Effector memory CD4-positive, alpha-beta T cell (primary cell): ENCODE results near the gene GSKIP.
A peak's percentile ranks its signal among the peaks of the same experiment; 100 is the strongest.

ENCODE experiments used
- DNase-seq, 3 donors: peaks; one replicate each; pipeline ENCODE4 v3.0.0-alpha.2; 2020
- H3K27ac ChIP-seq: 2 replicates; pipeline ENCODE4 v1.7.0; 2013; ENCODE audit warnings: mild to moderate bottlenecking, low read length, moderate library complexity; ENCODE audit not compliant: insufficient read depth, poor library complexity, severe bottlenecking
- H3K27me3 ChIP-seq: replicated peaks from 2 replicates; pipeline ENCODE4 v1.7.0; 2013; ENCODE audit warnings: mild to moderate bottlenecking, low read length; ENCODE audit not compliant: insufficient read depth, control insufficient read depth, poor library complexity, severe bottlenecking
- H3K36me3 ChIP-seq: 2 replicates; pipeline ENCODE4 v1.7.0; 2013; ENCODE audit warnings: mild to moderate bottlenecking, low read length, moderate library complexity; ENCODE audit not compliant: control insufficient read depth, insufficient read depth
- H3K4me1 ChIP-seq: 2 replicates; pipeline ENCODE4 v1.7.0; 2013; ENCODE audit warnings: low read length, mild to moderate bottlenecking; ENCODE audit not compliant: control insufficient read depth, insufficient read depth, poor library complexity, severe bottlenecking
- H3K4me3 ChIP-seq: 2 replicates; pipeline ENCODE4 v1.7.0; 2013; ENCODE audit warnings: low read length, low read depth, mild to moderate bottlenecking; ENCODE audit not compliant: insufficient read depth, poor library complexity, severe bottlenecking
- H3K9me3 ChIP-seq: 2 replicates; pipeline ENCODE4 v1.7.0; 2013; ENCODE audit warnings: mild to moderate bottlenecking, low read length, moderate library complexity; ENCODE audit not compliant: control insufficient read depth

Gene GSKIP

DNA sequence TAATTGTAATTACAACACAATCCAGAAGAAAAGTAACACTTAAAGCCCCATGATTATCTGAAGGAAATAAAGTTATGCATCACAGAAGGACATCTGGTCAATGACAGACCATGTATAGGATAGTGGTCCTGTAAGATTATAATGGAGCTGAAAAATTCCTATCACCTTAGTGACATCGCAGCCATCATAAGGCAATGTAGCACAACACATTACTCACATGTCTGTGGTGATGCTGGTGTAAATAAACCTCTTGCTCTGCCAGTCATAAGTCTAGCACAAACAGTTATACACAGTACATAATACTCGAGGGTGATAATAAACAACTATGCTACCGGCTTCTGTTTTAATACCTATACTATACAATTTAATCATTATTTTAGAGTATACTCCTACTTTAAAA is 11.3 kb upstream of the GSKIP start:
- Histone ChIP-seq H3K36me3 (no peaks in the 10 kb centered on the region), H3K9me3 (no peaks in the 10 kb centered on the region), H3K4me1 (no peaks in the 10 kb centered on the region), H3K27ac (no peak overlapping the region), H3K27me3 (no peaks in the 10 kb centered on the region), H3K4me3 (no peak overlapping the region)
- no peak for DNase-seq

DNA sequence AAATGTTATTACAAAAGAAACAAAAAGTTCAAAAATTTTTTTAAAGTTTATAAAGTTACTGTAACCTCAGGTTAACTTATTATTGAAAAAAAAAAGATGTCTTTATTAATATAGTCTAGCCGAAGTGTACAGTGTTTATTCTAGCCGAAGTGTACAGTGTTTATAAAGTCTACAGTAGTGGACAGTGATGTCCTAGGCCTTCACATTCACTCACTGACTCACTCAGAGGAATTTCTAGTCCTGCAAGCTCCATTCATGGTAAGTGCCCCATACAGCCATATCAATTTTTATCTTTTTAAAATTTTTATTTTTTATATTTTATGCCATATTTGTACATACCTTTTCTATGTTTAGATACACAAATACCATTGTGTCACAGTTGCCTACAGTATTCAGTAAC is 10.6 kb upstream of the GSKIP start:
- no peak for DNase-seq
- H3K4me1 ChIP-seq = no peaks in the 10 kb centered on the region
- no peaks in the 10 kb centered on the region for H3K9me3 ChIP-seq
- no peak overlapping the region for H3K27ac ChIP-seq
- no peaks in the 10 kb centered on the region for H3K27me3 ChIP-seq
- H3K36me3 ChIP-seq = no peaks in the 10 kb centered on the region
- H3K4me3 ChIP-seq = no peak overlapping the region

DNA sequence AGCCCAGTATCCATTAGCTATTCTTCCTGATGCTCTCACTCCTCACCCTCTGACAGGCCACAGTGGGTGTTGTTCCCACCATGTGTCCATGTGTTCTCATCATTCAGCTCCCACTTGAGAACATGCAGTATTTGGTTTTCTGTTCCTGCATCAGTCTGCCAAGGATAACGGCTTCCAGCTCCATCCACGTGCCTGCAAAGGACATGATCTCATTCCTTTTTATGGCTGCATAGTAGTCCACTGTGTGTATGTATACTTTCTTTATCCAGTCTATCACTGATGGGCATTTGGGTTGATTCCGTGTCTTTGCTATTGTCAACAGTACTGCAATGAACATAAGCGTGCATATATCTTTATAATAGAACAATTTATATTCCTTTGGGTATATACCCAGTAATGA is 9.1 kb upstream of the GSKIP start:
- Histone ChIP-seq H3K4me3 (no peak overlapping the region), H3K27me3 (no peaks in the 10 kb centered on the region), H3K36me3 (no peaks in the 10 kb centered on the region), H3K4me1 (no peaks in the 10 kb centered on the region), H3K9me3 (no peaks in the 10 kb centered on the region), H3K27ac (no peak overlapping the region)
- no peak for DNase-seq

DNA sequence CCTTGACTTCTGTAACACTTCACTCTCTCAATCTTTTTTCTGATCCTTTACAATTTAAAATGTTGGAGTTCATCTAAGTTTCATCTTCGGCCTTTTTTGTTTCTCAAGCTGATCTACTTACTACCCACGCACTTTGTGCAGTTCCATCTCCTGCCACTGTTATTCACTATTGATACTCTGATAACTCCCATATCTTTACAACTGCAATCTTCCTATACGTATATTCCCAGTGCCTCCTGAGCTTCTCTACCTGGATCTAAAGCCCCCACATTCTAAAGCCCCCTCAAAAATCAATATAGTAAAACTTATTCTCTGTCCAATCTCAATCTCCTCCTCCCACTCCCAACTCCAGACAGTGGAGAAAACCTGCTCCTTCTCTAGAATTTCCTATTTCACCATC is 6.1 kb upstream of the GSKIP start:
- Histone ChIP-seq H3K4me1 (no peaks in the 10 kb centered on the region), H3K9me3 (no peaks in the 10 kb centered on the region), H3K27ac (no peak overlapping the region), H3K36me3 (no peaks in the 10 kb centered on the region), H3K27me3 (no peaks in the 10 kb centered on the region), H3K4me3 (no peak overlapping the region)
- DNase-seq = no peak

DNA sequence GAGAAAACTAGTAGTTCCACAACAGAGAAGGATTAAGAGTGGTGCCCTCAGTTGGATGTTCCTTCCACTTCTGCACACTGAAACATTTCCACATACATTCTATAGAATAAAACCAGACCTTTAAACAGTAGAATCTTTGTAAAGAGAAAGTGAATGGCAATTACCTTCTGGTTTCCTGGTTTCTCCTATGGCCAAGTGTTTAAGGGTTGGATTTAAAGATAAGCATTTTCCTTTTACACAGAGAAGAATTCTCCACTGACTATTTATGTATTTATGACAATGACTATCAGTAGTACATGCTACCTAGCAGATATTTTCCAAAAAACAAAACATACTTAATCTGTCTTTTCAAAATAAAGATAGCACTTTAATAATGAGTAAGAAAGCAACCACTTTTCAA is 3.4 kb upstream of the GSKIP start:
- H3K27me3 ChIP-seq = no peaks in the 10 kb centered on the region
- no peak overlapping the region for H3K27ac ChIP-seq
- H3K36me3 ChIP-seq = no peaks in the 10 kb centered on the region
- no peak for DNase-seq
- H3K4me1 ChIP-seq = peaks cover 9% of the 10 kb centered on the region
- H3K4me3 ChIP-seq = no peak overlapping the region
- no peaks in the 10 kb centered on the region for H3K9me3 ChIP-seq

DNA sequence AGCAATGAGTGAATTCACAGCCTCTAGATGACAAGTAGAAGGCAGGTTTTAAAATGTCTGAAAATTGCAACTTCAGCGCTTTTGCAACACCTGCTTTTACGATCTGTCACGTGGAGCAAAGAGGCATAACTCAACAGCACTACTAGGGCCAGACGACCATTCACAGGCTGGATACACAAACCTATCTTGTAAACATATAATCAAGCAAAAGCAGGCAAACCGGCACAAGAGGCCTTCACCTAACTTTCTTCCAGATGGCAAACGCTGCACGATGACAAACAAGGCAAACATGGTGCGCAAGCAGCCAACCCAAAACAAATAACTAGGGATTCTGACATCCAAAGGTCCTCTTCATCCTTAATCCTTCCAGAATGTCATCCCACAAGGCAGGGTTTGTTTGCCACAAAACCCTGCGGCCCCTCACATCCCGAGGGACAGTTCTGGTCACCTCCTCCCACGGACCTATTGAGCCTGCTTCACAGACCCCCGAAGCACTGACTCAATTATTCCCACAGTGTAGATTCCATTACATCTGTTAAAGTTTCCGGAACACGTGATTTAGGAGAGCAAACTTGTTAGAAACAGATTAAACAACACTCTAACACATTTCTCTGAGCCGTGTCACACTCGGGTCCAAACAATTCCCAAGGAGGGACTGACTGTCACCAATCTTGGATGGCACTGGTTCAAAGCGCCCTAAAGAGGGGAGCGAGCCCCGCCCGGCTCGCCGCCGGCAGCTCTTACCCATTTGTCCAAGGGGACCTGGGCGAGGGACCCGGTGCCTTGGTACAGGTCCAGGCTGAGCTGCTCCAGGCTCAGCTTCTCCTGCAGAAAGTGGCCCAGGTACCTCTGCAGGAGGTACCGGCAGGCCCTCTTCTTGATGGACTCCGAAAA is 1.0 kb upstream of the GSKIP start:
- H3K9me3 ChIP-seq = no peaks in the 10 kb centered on the region
- H3K27ac ChIP-seq = peak overlapping the region; percentile 94
- no peaks in the 10 kb centered on the region for H3K36me3 ChIP-seq
- peaks cover 12% of the 10 kb centered on the region for H3K4me1 ChIP-seq
- peak; percentile 21 to 47 (median 36) for DNase-seq
- H3K27me3 ChIP-seq = no peaks in the 10 kb centered on the region
- peak overlapping the region; percentile 73 for H3K4me3 ChIP-seq

DNA sequence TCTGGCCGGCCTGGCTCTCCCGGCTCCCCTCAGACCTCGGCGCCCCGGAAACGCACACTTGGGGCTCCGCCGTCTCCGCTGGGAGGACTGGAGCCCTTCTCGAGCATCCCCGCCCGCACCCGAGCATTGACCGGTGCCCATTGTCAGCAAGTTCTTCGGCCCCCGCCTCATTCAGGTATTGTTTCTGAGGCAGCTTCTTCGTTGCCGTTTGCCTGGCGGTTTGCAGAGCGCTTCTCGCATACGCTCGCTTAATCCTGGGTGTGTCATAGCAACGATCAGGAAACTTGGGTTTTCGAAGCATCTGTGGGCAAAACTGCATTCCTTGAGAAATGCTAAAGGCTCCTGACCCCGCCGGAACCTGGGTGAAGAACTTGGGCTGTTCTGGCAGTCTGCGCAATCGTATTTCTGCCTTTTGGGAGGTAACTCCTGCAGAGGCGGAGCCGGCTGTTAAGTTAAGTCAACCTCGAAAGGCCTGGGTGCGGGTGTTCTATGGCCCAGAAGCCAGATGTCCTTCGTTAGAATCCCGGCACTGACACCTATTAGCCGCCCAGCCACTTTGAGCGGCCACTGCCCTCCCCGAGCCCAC is 518 bp downstream of the GSKIP start:
- no peaks in the 10 kb centered on the region for H3K9me3 ChIP-seq
- peaks cover 12% of the 10 kb centered on the region for H3K4me1 ChIP-seq
- no peaks in the 10 kb centered on the region for H3K27me3 ChIP-seq
- peak overlapping the region; percentile 73 for H3K4me3 ChIP-seq
- DNase-seq = peak in 2 of 3 donors; percentile 10 to 17
- no peaks in the 10 kb centered on the region for H3K36me3 ChIP-seq
- peak overlapping the region; percentile 81 for H3K27ac ChIP-seq

DNA sequence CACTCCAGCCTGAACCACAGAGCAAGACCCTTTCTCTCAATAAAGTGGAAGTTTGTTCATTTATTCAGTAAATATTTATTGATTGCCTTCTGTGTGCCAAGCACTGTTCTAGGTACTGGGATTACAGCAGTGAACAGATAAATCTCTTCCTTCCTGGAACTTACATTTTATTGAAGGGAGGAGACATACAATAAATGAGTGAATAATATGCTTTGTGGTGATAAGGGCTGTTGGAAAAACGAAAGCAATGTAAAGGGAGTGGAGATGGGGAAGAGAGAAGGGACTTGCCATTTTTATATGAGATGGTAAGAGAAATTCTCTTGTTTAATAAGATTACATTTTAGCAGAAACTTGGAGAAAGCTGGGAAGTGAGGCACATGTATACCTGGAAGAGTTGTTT is 1.6 kb downstream of the GSKIP start:
- Histone ChIP-seq H3K4me3 (no peak overlapping the region), H3K27me3 (no peaks in the 10 kb centered on the region), H3K27ac (no peak overlapping the region), H3K4me1 (peaks cover 12% of the 10 kb centered on the region), H3K36me3 (no peaks in the 10 kb centered on the region), H3K9me3 (no peaks in the 10 kb centered on the region)
- no peak for DNase-seq

DNA sequence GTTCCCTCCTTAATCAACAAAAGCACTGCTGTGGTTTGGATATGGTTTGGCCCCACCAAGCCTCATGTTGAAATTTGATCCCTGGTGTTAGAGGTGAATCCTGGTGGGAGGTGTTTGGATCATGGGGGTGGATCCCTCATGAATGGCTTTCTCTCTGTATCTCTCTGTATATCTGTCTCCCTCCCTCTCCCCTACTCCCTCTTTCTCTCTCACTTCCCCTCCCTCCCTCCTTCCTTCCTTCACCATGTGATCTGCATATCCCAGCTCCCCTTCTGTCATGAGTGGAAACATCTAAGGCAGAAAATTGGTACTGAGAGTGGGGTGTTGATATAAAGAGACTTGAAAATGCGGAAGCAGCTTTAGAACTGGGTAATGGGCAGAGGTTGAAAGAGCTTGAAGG is 5.2 kb downstream of the GSKIP start:
- no peak overlapping the region for H3K27ac ChIP-seq
- no peak for DNase-seq
- no peaks in the 10 kb centered on the region for H3K9me3 ChIP-seq
- no peak overlapping the region for H3K4me3 ChIP-seq
- peaks cover 12% of the 10 kb centered on the region for H3K4me1 ChIP-seq
- no peaks in the 10 kb centered on the region for H3K27me3 ChIP-seq
- H3K36me3 ChIP-seq = no peaks in the 10 kb centered on the region

DNA sequence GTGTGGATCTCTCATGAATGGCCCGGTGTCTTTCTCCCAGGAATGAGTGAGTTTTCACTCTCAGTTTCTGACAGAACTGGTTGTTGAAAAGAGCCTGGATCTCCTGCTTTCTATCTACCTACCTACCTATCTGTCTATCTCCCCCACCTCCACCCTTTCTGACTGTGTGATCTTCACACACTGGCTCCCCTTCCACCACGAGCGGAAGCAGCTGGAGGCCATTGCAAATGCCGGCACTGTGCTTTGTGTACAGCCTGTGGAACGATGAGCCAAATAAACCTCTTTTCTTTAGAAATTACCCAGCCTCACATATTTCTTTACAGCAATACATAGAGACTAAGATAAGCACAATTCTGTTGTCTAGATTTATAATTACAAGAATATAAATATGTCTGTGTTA is 7.2 kb downstream of the GSKIP start:
- no peaks in the 10 kb centered on the region for H3K36me3 ChIP-seq
- no peaks in the 10 kb centered on the region for H3K27me3 ChIP-seq
- no peak for DNase-seq
- no peak overlapping the region for H3K4me3 ChIP-seq
- H3K9me3 ChIP-seq = no peaks in the 10 kb centered on the region
- no peaks in the 10 kb centered on the region for H3K4me1 ChIP-seq
- H3K27ac ChIP-seq = no peak overlapping the region
